Mesendoderm (in vitro differentiated cells): ENCODE measurements around the gene ERBIN.

Source experiments
- DNase-seq: peaks from one replicate; pipeline ENCODE4 v3.0.0; 2013
- H2AK5ac ChIP-seq: 2 replicates; pipeline ENCODE4 v1.6.1; 2013; ENCODE audit warnings: low read length, inconsistent platforms
- H2BK120ac ChIP-seq: 2 replicates; pipeline ENCODE4 v1.6.1; 2013; ENCODE audit warnings: low read depth, mild to moderate bottlenecking, low read length, moderate library complexity, mixed read lengths
- H2BK15ac ChIP-seq: replicated peaks from 2 replicates; pipeline ENCODE4 v1.6.1; 2013; ENCODE audit warnings: low read depth, mild to moderate bottlenecking, moderate library complexity
- H2BK5ac ChIP-seq: 2 replicates; pipeline ENCODE4 v1.6.1; 2013; ENCODE audit warnings: low read length, inconsistent platforms
- H3K18ac ChIP-seq: 2 replicates; pipeline ENCODE4 v1.6.1; 2013; ENCODE audit warnings: mild to moderate bottlenecking, low read length, mixed read lengths
- H3K23ac ChIP-seq: one replicate; pipeline ENCODE4 v1.6.1; 2013; ENCODE audit warnings: low read length
- H3K27ac ChIP-seq: 2 replicates; pipeline ENCODE4 v1.5.1; 2013; ENCODE audit warnings: low read depth, mild to moderate bottlenecking, inconsistent platforms, low read length, moderate library complexity
- H3K27me3 ChIP-seq: 2 replicates; pipeline ENCODE4 v1.6.1; 2013; ENCODE audit warnings: low read length, control low read depth, mild to moderate bottlenecking, inconsistent platforms; ENCODE audit not compliant: insufficient read depth, poor library complexity
- H3K36me3 ChIP-seq: 2 replicates; pipeline ENCODE4 v1.6.1; 2013; ENCODE audit warnings: low read length, inconsistent platforms; ENCODE audit not compliant: control insufficient read depth, insufficient read depth
- H3K4ac ChIP-seq: one replicate; pipeline ENCODE4 v1.6.1; 2013; ENCODE audit warnings: low read depth, mild to moderate bottlenecking, low read length, moderate library complexity
- H3K4me1 ChIP-seq: 2 replicates; pipeline ENCODE4 v1.6.1; 2013; ENCODE audit warnings: low read depth, low read length, inconsistent platforms; ENCODE audit not compliant: control insufficient read depth
- H3K4me2 ChIP-seq: 2 replicates; pipeline ENCODE4 v1.6.1; 2013; ENCODE audit warnings: low read length
- H3K4me3 ChIP-seq: 2 replicates; pipeline ENCODE4 v1.5.1; 2013; ENCODE audit warnings: mild to moderate bottlenecking, low read length
- H3K56ac ChIP-seq: one replicate; pipeline ENCODE4 v1.6.1; 2013; ENCODE audit warnings: low read length
- H3K79me1 ChIP-seq: 2 replicates; pipeline ENCODE4 v1.6.1; 2013; ENCODE audit warnings: low read length, inconsistent platforms
- H3K79me2 ChIP-seq: 2 replicates; pipeline ENCODE4 v1.6.1; 2013; ENCODE audit warnings: mild to moderate bottlenecking, low read length; ENCODE audit not compliant: control insufficient read depth, insufficient read depth
- H3K9ac ChIP-seq: 2 replicates; pipeline ENCODE4 v1.6.1; 2013; ENCODE audit warnings: low read length, inconsistent platforms
- H4K5ac ChIP-seq: one replicate; pipeline ENCODE4 v1.6.1; 2013; ENCODE audit warnings: low read length
- H4K8ac ChIP-seq: one replicate; pipeline ENCODE4 v1.6.1; 2013; ENCODE audit warnings: low read depth, mild to moderate bottlenecking, control low read depth, low read length, moderate library complexity
- WGBS: extraction: QIAGEN DNeasy Blood & Tissue Kit; methylation state at CpG from one replicate; pipeline ENCODE4 v1.1.7; 2013; ENCODE audit warnings: low lambda C conversion rate, missing lambda C conversion rate; ENCODE audit not compliant: insufficient coverage; ENCODE audit errors: extremely low coverage; 5-methylcytosine and 5-hydroxymethylcytosine counted together

The ERBIN gene

GRCh38 chr5:65919773-65920172 lies 6.6 kb upstream of the ERBIN start:
- no peak overlapping the region for H2AK5ac ChIP-seq
- H3K4me3 ChIP-seq, result no peak overlapping the region
- H3K9ac ChIP-seq, result no peak overlapping the region
- H3K27me3 ChIP-seq, result peaks cover 5% of the 10 kb centered on the region
- H3K36me3 ChIP-seq, result no peaks in the 10 kb centered on the region
- no peaks in the 10 kb centered on the region for H3K79me2 ChIP-seq
- H3K4me1 ChIP-seq, result no peaks in the 10 kb centered on the region
- H3K56ac ChIP-seq, result no peak overlapping the region
- H3K18ac ChIP-seq, result no peak overlapping the region
- H3K79me1 ChIP-seq, result no peaks in the 10 kb centered on the region
- H3K27ac ChIP-seq, result no peak overlapping the region
- H3K4me2 ChIP-seq, result no peak overlapping the region
- no peak overlapping the region for H3K23ac ChIP-seq
- H2BK15ac ChIP-seq, result no peak overlapping the region
- no peak overlapping the region for H4K5ac ChIP-seq
- no peak overlapping the region for H4K8ac ChIP-seq
- no peak for DNase-seq
- H2BK120ac ChIP-seq, result no peak overlapping the region
- no peak overlapping the region for H3K4ac ChIP-seq
- no peak overlapping the region for H2BK5ac ChIP-seq

DNA sequence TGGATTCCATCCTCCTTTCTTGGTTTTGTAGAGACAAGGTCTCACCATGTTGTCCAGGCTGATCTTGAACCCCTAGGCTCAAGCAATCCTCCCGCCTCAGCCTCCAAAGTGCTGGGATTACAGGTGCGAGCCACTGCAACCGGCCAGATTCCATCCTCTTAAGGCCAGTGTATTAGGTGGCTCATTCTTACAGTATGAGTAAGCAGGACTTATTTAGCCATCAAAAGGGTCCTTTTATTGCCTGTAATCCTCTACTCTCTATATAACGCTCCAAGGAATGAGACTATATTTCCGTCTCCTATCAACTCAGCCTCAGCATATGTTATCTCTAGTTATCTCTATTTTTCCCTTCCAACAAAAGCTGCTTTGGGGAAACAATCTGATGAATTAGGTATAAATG lies 3.0 kb upstream of the ERBIN start:
- Histone ChIP-seq H3K18ac (no peak overlapping the region), H2AK5ac (no peak overlapping the region), H3K4ac (no peak overlapping the region), H3K23ac (no peak overlapping the region), H3K4me2 (no peak overlapping the region), H3K4me3 (no peak overlapping the region), H2BK15ac (no peak overlapping the region), H4K8ac (no peak overlapping the region), H2BK120ac (no peak overlapping the region), H3K4me1 (no peaks in the 10 kb centered on the region), H2BK5ac (no peak overlapping the region), H3K9ac (no peak overlapping the region), H3K79me1 (no peaks in the 10 kb centered on the region), H4K5ac (no peak overlapping the region), H3K36me3 (no peaks in the 10 kb centered on the region), H3K79me2 (peaks cover 15% of the 10 kb centered on the region), H3K27ac (no peak overlapping the region), H3K56ac (no peak overlapping the region), H3K27me3 (peaks cover 5% of the 10 kb centered on the region)
- DNase-seq, result peak; percentile 29
- WGBS, result no CpG with 5 or more reads among the region's 5 CpGs

DNA sequence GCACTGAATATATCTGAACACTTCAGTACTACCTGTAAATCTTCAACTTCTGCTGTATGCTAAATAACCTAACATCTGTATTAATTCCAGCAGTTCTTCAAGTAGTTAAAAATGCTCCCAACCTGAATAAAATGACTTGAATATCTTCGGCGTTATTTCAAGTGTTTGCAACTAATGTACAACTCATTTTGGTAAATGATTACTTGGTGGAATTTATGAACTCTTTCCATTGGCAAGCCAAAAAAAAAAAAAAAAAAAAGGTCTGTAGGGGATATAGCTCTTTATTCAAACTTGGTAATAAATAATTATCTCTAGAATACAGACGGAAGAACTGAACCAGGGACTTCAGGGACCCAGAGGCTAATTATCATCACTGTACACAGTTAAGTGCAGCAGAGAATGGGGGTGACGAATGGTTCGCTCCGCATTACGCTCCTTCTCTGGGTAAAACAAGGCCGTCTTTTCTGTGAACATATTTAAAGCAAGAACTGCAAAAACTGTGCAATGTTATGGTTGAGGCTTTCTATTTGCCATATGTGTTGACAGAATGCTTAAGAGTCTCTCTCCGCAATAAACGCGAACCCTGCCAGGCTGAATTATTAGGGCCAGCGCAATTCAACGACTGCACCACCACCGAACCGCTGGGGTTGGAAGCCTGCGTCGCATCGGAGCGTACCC lies 1.9 kb upstream of the ERBIN start:
- H3K4me1 ChIP-seq, result no peaks in the 10 kb centered on the region
- H2BK120ac ChIP-seq, result no peak overlapping the region
- no CpG with 5 or more reads among the region's 19 CpGs for WGBS
- peak; percentile 11 for DNase-seq
- peak overlapping the region; percentile 48 for H3K23ac ChIP-seq
- peak overlapping the region; percentile 83 for H3K18ac ChIP-seq
- H3K79me2 ChIP-seq, result peaks cover 19% of the 10 kb centered on the region
- peak overlapping the region; percentile 93 for H3K56ac ChIP-seq
- no peak overlapping the region for H3K4ac ChIP-seq
- no peak overlapping the region for H2BK15ac ChIP-seq
- peak overlapping the region; percentile 88 for H3K9ac ChIP-seq
- peak overlapping the region; percentile 93 for H3K27ac ChIP-seq
- H3K79me1 ChIP-seq, result no peaks in the 10 kb centered on the region
- no peak overlapping the region for H4K5ac ChIP-seq
- peak overlapping the region; percentile 78 for H3K4me2 ChIP-seq
- H3K4me3 ChIP-seq, result peak overlapping the region; percentile 60
- H3K36me3 ChIP-seq, result no peaks in the 10 kb centered on the region
- H3K27me3 ChIP-seq, result peaks cover 5% of the 10 kb centered on the region
- H4K8ac ChIP-seq, result no peak overlapping the region
- H2BK5ac ChIP-seq, result no peak overlapping the region
- no peak overlapping the region for H2AK5ac ChIP-seq

- H3K56ac ChIP-seq, result peak overlapping the region; percentile 93
- H2BK15ac ChIP-seq, result no peak overlapping the region
- peak overlapping the region; percentile 88 for H3K9ac ChIP-seq
- peak overlapping the region; percentile 78 for H3K4me2 ChIP-seq
- H3K36me3 ChIP-seq, result no peaks in the 10 kb centered on the region
- peak; percentile 85 for DNase-seq
- H3K4me1 ChIP-seq, result no peaks in the 10 kb centered on the region
- peaks cover 24% of the 10 kb centered on the region for H3K79me2 ChIP-seq
- H3K18ac ChIP-seq, result peak overlapping the region; percentile 83
- no peaks in the 10 kb centered on the region for H3K79me1 ChIP-seq
- WGBS, result no CpG with 5 or more reads among the region's 46 CpGs
- H3K4me3 ChIP-seq, result peak overlapping the region; percentile 60
- H4K5ac ChIP-seq, result no peak overlapping the region
- H3K27me3 ChIP-seq, result peaks cover 5% of the 10 kb centered on the region
- peak overlapping the region; percentile 32 for H2BK5ac ChIP-seq
- H3K4ac ChIP-seq, result no peak overlapping the region
- H3K23ac ChIP-seq, result peak overlapping the region; percentile 48
- H2AK5ac ChIP-seq, result no peak overlapping the region
- no peak overlapping the region for H4K8ac ChIP-seq
- H2BK120ac ChIP-seq, result no peak overlapping the region
- H3K27ac ChIP-seq, result peak overlapping the region; percentile 93
Measured at GRCh38 chr5:65925044-65925600, 1.3 kb upstream of the ERBIN start.

GRCh38 chr5:65925601-65926275 lies 637 bp upstream of the ERBIN start:
- H3K23ac ChIP-seq, result peak overlapping the region; percentile 98
- DNase-seq, result peak; percentile 97
- no peaks in the 10 kb centered on the region for H3K79me1 ChIP-seq
- WGBS, result no CpG with 5 or more reads among the region's 94 CpGs
- no peak overlapping the region for H2BK120ac ChIP-seq
- H3K56ac ChIP-seq, result peak overlapping the region; percentile 100
- H3K18ac ChIP-seq, result peak overlapping the region; percentile 42
- peak overlapping the region; percentile 96 for H3K9ac ChIP-seq
- H3K4me2 ChIP-seq, result peak overlapping the region; percentile 16
- H3K4me3 ChIP-seq, result peak overlapping the region; percentile 93
- H3K4ac ChIP-seq, result peak overlapping the region; percentile 89
- no peak overlapping the region for H2AK5ac ChIP-seq
- no peak overlapping the region for H2BK15ac ChIP-seq
- H2BK5ac ChIP-seq, result peak overlapping the region; percentile 96
- H3K79me2 ChIP-seq, result peaks cover 25% of the 10 kb centered on the region
- H4K5ac ChIP-seq, result no peak overlapping the region
- peaks cover 5% of the 10 kb centered on the region for H3K27me3 ChIP-seq
- peak overlapping the region; percentile 99 for H3K27ac ChIP-seq
- H3K4me1 ChIP-seq, result no peaks in the 10 kb centered on the region
- H3K36me3 ChIP-seq, result no peaks in the 10 kb centered on the region
- no peak overlapping the region for H4K8ac ChIP-seq
